UCSD-AML1 (cell line): ENCODE data around the gene TPRKB.
"Not testable (repeated sequence)": the region's sequence is repeated elsewhere in the genome, so short reads cannot be mapped to it uniquely, and the experiment has no call there.

Source experiments
- DNase-seq: peaks from one replicate; lab custom pipeline; 2025; ENCODE audit not compliant: unreplicated experiment; lab: John Stamatoyannopoulos, UW

The TPRKB gene

GRCh38 chr2:73740767-73741166 is 3.6 kb upstream of the TPRKB start:
- DNase-seq = no peak

GRCh38 chr2:73739101-73739500 is 2.0 kb upstream of the TPRKB start:
- no peak for DNase-seq

- no peak for DNase-seq
Measured at GRCh38 chr2:73736378-73736777, 767 bp downstream of the TPRKB start.

- DNase-seq = no peak
Measured at GRCh38 chr2:73730810-73731209, 6.3 kb downstream of the TPRKB start.

GRCh38 chr2:73728711-73729110 is 8.4 kb downstream of the TPRKB start:
- DNase-seq = no peak

GRCh38 chr2:73728043-73728442 is 9.1 kb downstream of the TPRKB start:
- DNase-seq = no peak

GRCh38 chr2:73726657-73727056 is 10.5 kb downstream of the TPRKB start:
- not testable (repeated sequence) for DNase-seq

GRCh38 chr2:73718851-73719621 is 18.1 kb downstream of the TPRKB start:
- no peak for DNase-seq

GRCh38 chr2:73718421-73718820 is 18.7 kb downstream of the TPRKB start:
- no peak for DNase-seq

GRCh38 chr2:73717695-73718094 is 19.4 kb downstream of the TPRKB start:
- DNase-seq = not testable (repeated sequence)

GRCh38 chr2:73717251-73717606 is 19.9 kb downstream of the TPRKB start:
- no peak for DNase-seq

GRCh38 chr2:73716543-73717250 is 20.4 kb downstream of the TPRKB start:
- no peak for DNase-seq

- DNase-seq = no peak
Measured at GRCh38 chr2:73714091-73714490, 23.1 kb downstream of the TPRKB start.

GRCh38 chr2:73708527-73708926 is 28.6 kb downstream of the TPRKB start:
- DNase-seq = no peak

GRCh38 chr2:73707636-73708035 is 29.5 kb downstream of the TPRKB start:
- no peak for DNase-seq

- DNase-seq = no peak
Measured at GRCh38 chr2:73707058-73707457, 30.1 kb downstream of the TPRKB start.

- no peak for DNase-seq
Measured at GRCh38 chr2:73705091-73705490, 32.1 kb downstream of the TPRKB start.

GRCh38 chr2:73704285-73704684 is 32.9 kb downstream of the TPRKB start:
- peak; percentile 41 for DNase-seq

GRCh38 chr2:73703675-73704074 is 33.5 kb downstream of the TPRKB start:
- DNase-seq = no peak

GRCh38 chr2:73702852-73703493 is 34.2 kb downstream of the TPRKB start:
- DNase-seq = not testable (repeated sequence)

- DNase-seq = no peak
Measured at GRCh38 chr2:73701968-73702665, 35.0 kb downstream of the TPRKB start.

GRCh38 chr2:73701448-73701765 is 35.7 kb downstream of the TPRKB start:
- DNase-seq = not testable (repeated sequence)
